Measurements from ENCODE around the gene FBXO40.

DNA sequence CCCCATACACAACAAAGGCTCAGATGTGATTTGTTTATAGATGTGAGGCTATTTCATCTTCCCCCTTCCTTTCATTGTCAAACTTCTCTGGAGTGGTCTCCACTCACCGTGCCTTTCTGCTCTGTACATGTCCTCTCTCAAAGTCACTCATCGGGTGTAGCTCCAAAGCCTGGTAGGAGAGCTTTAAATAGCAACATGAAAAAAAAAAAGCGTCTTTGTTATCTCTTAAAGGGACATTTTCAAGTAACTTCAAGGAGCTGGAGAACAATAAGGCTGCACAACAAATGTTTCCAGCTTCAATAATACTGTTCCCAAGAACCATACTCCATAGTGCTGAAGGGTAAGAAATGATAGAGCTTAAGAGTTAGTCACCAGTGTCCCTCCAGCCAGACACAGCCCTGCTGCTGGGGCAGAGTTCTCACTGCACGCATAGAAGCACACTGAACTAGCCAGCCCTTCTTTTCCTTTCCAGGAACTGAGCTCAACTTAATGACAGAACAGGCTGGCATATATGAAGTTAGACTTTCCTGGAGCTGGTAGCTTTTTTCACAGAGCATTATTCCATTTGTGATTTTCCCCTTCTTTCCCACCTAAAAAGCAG lies 8.1 kb downstream of the FBXO40 start:
- TF ChIP-seq, protein P1, sequence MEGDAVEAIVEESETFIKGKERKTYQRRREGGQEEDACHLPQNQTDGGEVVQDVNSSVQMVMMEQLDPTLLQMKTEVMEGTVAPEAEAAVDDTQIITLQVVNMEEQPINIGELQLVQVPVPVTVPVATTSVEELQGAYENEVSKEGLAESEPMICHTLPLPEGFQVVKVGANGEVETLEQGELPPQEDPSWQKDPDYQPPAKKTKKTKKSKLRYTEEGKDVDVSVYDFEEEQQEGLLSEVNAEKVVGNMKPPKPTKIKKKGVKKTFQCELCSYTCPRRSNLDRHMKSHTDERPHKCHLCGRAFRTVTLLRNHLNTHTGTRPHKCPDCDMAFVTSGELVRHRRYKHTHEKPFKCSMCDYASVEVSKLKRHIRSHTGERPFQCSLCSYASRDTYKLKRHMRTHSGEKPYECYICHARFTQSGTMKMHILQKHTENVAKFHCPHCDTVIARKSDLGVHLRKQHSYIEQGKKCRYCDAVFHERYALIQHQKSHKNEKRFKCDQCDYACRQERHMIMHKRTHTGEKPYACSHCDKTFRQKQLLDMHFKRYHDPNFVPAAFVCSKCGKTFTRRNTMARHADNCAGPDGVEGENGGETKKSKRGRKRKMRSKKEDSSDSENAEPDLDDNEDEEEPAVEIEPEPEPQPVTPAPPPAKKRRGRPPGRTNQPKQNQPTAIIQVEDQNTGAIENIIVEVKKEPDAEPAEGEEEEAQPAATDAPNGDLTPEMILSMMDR (conservative IDR thresholded peaks at IDR 0.05; ENCODE audit: low read depth in 2 of 2): no peak
- TF ChIP-seq EZH2phosphoT487 (IDR thresholded peaks at IDR 0.05; ENCODE audit: unreplicated experiment) (no peak), POLR2AphosphoS5 (IDR thresholded peaks at IDR 0.05; ENCODE audit: low read depth) (no peak), STAT1 (IDR thresholded peaks at IDR 0.05; ENCODE audit: unreplicated experiment) (no peak), CREB1 (CRISPR knock-in tag; IDR thresholded peaks at IDR 0.05; ENCODE audit: low read depth) (no peak), JUNB (IDR thresholded peaks at IDR 0.05; ENCODE audit: unreplicated experiment) (no peak), ZNF331 (CRISPR knock-in tag; IDR thresholded peaks at IDR 0.05; ENCODE audit: low read depth) (no peak), EZH2 (IDR thresholded peaks at IDR 0.05; ENCODE audit: low read depth, unreplicated experiment) (no peak), NANOG (IDR thresholded peaks at IDR 0.05; ENCODE audit: borderline replicate concordance) (no peak), ZNF114 (CRISPR knock-in tag; IDR thresholded peaks at IDR 0.05) (no peak)
- TF ChIP-seq, protein P2, sequence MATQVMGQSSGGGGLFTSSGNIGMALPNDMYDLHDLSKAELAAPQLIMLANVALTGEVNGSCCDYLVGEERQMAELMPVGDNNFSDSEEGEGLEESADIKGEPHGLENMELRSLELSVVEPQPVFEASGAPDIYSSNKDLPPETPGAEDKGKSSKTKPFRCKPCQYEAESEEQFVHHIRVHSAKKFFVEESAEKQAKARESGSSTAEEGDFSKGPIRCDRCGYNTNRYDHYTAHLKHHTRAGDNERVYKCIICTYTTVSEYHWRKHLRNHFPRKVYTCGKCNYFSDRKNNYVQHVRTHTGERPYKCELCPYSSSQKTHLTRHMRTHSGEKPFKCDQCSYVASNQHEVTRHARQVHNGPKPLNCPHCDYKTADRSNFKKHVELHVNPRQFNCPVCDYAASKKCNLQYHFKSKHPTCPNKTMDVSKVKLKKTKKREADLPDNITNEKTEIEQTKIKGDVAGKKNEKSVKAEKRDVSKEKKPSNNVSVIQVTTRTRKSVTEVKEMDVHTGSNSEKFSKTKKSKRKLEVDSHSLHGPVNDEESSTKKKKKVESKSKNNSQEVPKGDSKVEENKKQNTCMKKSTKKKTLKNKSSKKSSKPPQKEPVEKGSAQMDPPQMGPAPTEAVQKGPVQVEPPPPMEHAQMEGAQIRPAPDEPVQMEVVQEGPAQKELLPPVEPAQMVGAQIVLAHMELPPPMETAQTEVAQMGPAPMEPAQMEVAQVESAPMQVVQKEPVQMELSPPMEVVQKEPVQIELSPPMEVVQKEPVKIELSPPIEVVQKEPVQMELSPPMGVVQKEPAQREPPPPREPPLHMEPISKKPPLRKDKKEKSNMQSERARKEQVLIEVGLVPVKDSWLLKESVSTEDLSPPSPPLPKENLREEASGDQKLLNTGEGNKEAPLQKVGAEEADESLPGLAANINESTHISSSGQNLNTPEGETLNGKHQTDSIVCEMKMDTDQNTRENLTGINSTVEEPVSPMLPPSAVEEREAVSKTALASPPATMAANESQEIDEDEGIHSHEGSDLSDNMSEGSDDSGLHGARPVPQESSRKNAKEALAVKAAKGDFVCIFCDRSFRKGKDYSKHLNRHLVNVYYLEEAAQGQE (IDR thresholded peaks at IDR 0.05; ENCODE audit: unreplicated experiment): no peak
- TF ChIP-seq, protein P3, sequence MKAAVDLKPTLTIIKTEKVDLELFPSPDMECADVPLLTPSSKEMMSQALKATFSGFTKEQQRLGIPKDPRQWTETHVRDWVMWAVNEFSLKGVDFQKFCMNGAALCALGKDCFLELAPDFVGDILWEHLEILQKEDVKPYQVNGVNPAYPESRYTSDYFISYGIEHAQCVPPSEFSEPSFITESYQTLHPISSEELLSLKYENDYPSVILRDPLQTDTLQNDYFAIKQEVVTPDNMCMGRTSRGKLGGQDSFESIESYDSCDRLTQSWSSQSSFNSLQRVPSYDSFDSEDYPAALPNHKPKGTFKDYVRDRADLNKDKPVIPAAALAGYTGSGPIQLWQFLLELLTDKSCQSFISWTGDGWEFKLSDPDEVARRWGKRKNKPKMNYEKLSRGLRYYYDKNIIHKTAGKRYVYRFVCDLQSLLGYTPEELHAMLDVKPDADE (IDR thresholded peaks at IDR 0.05): no peak

Measured in GM23338 (cell line).